22Rv1 (cell line): ENCODE data around the gene SHANK1.
"Not testable (repeated sequence)": the region's sequence is repeated elsewhere in the genome, so short reads cannot be mapped to it uniquely, and the experiment has no call there.

Experiments
- CTCF ChIP-seq: fragments of 450-650 bp; IDR thresholded peaks from 2 replicates; pipeline ENCODE4 v1.5.1; 2017; ENCODE audit warnings: mild to moderate bottlenecking
- ZFX ChIP-seq: fragments of 450-650 bp; IDR thresholded peaks from 2 replicates; pipeline ENCODE4 v1.6.1; 2017; ENCODE audit warnings: antibody characterized with exemption, borderline replicate concordance

DNA sequence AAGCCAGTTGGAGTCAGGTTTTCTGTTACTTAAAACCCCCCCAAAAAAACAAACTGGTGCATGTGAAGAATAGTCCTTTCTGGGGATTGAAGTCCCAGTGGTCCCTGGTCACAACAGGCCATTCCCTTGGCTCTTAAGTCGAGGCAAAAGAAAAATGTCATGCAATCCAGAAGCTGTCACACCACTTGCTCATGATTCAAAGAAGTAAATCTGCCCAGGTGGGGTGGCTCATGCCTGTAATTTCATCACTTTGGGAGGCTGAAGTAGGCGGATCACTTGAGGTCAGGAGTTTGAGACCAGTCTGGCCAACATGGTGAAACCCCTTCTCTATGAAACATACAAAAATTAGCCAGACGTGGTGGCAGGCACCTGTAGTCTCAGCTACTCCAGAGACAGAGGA, 41.9 kb upstream of the SHANK1 start:
- not testable (repeated sequence) for TF ChIP-seq CTCF, ZFX
